ENCODE results near the gene HS3ST3A1.

DNA sequence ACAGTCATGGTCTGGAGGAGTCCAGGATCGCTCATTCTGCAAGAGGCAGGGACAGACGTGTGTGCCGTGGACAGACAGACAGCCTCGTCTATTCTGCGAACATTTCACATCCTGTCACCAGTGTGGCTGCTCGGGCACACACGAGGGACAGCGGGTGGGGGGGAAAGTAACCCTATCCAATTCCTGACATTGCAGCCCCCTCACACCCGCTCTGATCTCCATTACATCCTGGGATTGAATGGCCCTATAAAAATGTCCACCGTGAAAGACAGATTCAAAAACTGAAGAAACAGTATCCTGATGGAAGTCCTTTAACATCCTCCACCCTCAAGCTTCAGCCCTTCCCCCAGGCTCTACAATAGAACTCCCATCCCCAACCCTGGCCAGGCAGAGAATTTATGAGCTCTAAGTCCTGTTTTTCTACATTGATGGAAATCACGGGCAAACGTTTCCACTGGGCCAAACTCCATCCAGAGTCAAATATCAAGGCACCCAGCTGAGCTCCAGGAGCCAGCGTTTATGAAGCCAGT is 39.4 kb downstream of the HS3ST3A1 start:
- TF ChIP-seq, protein P1, sequence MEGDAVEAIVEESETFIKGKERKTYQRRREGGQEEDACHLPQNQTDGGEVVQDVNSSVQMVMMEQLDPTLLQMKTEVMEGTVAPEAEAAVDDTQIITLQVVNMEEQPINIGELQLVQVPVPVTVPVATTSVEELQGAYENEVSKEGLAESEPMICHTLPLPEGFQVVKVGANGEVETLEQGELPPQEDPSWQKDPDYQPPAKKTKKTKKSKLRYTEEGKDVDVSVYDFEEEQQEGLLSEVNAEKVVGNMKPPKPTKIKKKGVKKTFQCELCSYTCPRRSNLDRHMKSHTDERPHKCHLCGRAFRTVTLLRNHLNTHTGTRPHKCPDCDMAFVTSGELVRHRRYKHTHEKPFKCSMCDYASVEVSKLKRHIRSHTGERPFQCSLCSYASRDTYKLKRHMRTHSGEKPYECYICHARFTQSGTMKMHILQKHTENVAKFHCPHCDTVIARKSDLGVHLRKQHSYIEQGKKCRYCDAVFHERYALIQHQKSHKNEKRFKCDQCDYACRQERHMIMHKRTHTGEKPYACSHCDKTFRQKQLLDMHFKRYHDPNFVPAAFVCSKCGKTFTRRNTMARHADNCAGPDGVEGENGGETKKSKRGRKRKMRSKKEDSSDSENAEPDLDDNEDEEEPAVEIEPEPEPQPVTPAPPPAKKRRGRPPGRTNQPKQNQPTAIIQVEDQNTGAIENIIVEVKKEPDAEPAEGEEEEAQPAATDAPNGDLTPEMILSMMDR (IDR thresholded peaks at IDR 0.05; ENCODE audit: control extremely low read depth in 1 of 3, insufficient read depth in 1 of 3, low read depth in 1 of 3, low read length in 3 of 3), result no peak
- no peak for TF ChIP-seq JUND (IDR thresholded peaks at IDR 0.05; ENCODE audit: low read length)
